ENCODE results near the gene CREB3L1. TPM values are rescaled to one million over a fixed set of nuclear protein-coding genes. Genes with fewer than 3 reads are reported as not detected.

The CREB3L1 gene
- polyA plus RNA-seq (2013): 53.7 and 54.2 TPM in 2 replicates

- Histone ChIP-seq H3K4ac (ENCODE audit: low read depth, low read length) (peak within 1 kb of the TSS; percentile 66), H3K79me1 (ENCODE audit: low read length) (peaks cover 10% of the 10 kb centered on the region), H2AK5ac (ENCODE audit: low read length) (no peak within 1 kb of the TSS), H3K27ac (ENCODE audit: low read depth, low read length) (no peak within 1 kb of the TSS), H3K14ac (ENCODE audit: low read length) (peak within 1 kb of the TSS; percentile 77), H2BK5ac (ENCODE audit: low read depth, low read length, poor library complexity) (peak within 1 kb of the TSS; percentile 36), H3K4me1 (ENCODE audit: control insufficient read depth in 1 of 2, insufficient read depth in 2 of 2, low read length in 2 of 2) (peaks cover 22 to 24% of the 10 kb centered on the region in 2 experiments), H3K9ac (ENCODE audit: low read length) (peak within 1 kb of the TSS; percentile 92), H3K27me3 (ENCODE audit: insufficient read depth, low read length) (no peaks in the 10 kb centered on the region), H4K8ac (ENCODE audit: low read depth, low read length) (peak within 1 kb of the TSS; percentile 52), H3K4me2 (ENCODE audit: low read length) (peak within 1 kb of the TSS; percentile 92), H2BK120ac (ENCODE audit: insufficient read depth, low read length, poor library complexity) (peak within 1 kb of the TSS; percentile 62), H2AFZ (ENCODE audit: insufficient read depth, low read length, poor library complexity) (peak within 1 kb of the TSS; percentile 61), H3K9me3 (ENCODE audit: insufficient read depth, low read depth, low read length) (no peaks in the 10 kb centered on the region), H3K79me2 (ENCODE audit: control insufficient read depth, insufficient read depth, low read length, poor library complexity) (peaks cover 12% of the 10 kb centered on the region), H3K23ac (ENCODE audit: low read length) (no peak within 1 kb of the TSS), H3K36me3 (ENCODE audit: control insufficient read depth in 1 of 2, insufficient read depth in 2 of 2, low read length in 2 of 2) (no peaks in the 10 kb centered on the region), H3K18ac (ENCODE audit: low read length) (peak within 1 kb of the TSS; percentile 92), H4K12ac (ENCODE audit: low read depth, low read length) (peak within 1 kb of the TSS; percentile 10), H4K91ac (ENCODE audit: low read depth, low read length) (peak within 1 kb of the TSS; percentile 78), H3K4me3 (ENCODE audit: low read depth, low read length) (peak within 1 kb of the TSS; percentile 88), H2BK12ac (ENCODE audit: low read length) (no peak within 1 kb of the TSS)
- WGBS (ENCODE audit: extremely low coverage, insufficient coverage, insufficient read length): no CpG with 5 or more reads among the region's 61 CpGs
- DNase-seq: no peak
Measured at GRCh38 chr11:46277622-46278386, at the start of gene CREB3L1. Gene CREB3L1, plus strand, starts transcription at chr11:46277662. Its CDS starts 450 bp downstream, at chr11:46278112.

- no peak overlapping the region for H2BK120ac ChIP-seq (ENCODE audit: insufficient read depth, low read length, poor library complexity)
- H2BK5ac ChIP-seq (ENCODE audit: low read depth, low read length, poor library complexity): no peak overlapping the region
- DNase-seq: no peak
- no peak overlapping the region for H3K9ac ChIP-seq (ENCODE audit: low read length)
- H4K8ac ChIP-seq (ENCODE audit: low read depth, low read length): no peak overlapping the region
- H3K23ac ChIP-seq (ENCODE audit: low read length): no peak overlapping the region
- H3K36me3 ChIP-seq (ENCODE audit: control insufficient read depth in 1 of 2, insufficient read depth in 2 of 2, low read length in 2 of 2): no peaks in the 10 kb centered on the region
- no peaks in the 10 kb centered on the region for H3K27me3 ChIP-seq (ENCODE audit: insufficient read depth, low read length)
- H3K79me1 ChIP-seq (ENCODE audit: low read length): no peaks in the 10 kb centered on the region
- no peak overlapping the region for H2AK5ac ChIP-seq (ENCODE audit: low read length)
- no peaks in the 10 kb centered on the region for H3K4me1 ChIP-seq (ENCODE audit: control insufficient read depth in 1 of 2, insufficient read depth in 2 of 2, low read length in 2 of 2)
- no peaks in the 10 kb centered on the region for H3K79me2 ChIP-seq (ENCODE audit: control insufficient read depth, insufficient read depth, low read length, poor library complexity)
- H3K4me2 ChIP-seq (ENCODE audit: low read length): no peak overlapping the region
- H2AFZ ChIP-seq (ENCODE audit: insufficient read depth, low read length, poor library complexity): no peak overlapping the region
- 100% methylated on average over 3 of the region's 13 CpGs for WGBS (ENCODE audit: extremely low coverage, insufficient coverage, insufficient read length)
- no peak overlapping the region for H3K27ac ChIP-seq (ENCODE audit: low read depth, low read length)
- no peaks in the 10 kb centered on the region for H3K9me3 ChIP-seq (ENCODE audit: insufficient read depth, low read depth, low read length)
- H2BK12ac ChIP-seq (ENCODE audit: low read length): no peak overlapping the region
- H3K4me3 ChIP-seq (ENCODE audit: low read depth, low read length): no peak overlapping the region
- no peak overlapping the region for H4K91ac ChIP-seq (ENCODE audit: low read depth, low read length)
- H4K12ac ChIP-seq (ENCODE audit: low read depth, low read length): no peak overlapping the region
- no peak overlapping the region for H3K4ac ChIP-seq (ENCODE audit: low read depth, low read length)
- H3K18ac ChIP-seq (ENCODE audit: low read length): no peak overlapping the region
- H3K14ac ChIP-seq (ENCODE audit: low read length): no peak overlapping the region
Measured at GRCh38 chr11:46229230-46229629, 48.2 kb upstream of the CREB3L1 start.

- Histone ChIP-seq H3K4me2 (ENCODE audit: low read length) (no peak overlapping the region), H3K79me2 (ENCODE audit: control insufficient read depth, insufficient read depth, low read length, poor library complexity) (no peaks in the 10 kb centered on the region), H4K8ac (ENCODE audit: low read depth, low read length) (no peak overlapping the region), H3K4me3 (ENCODE audit: low read depth, low read length) (no peak overlapping the region), H3K36me3 (ENCODE audit: control insufficient read depth in 1 of 2, insufficient read depth in 2 of 2, low read length in 2 of 2) (no peaks in the 10 kb centered on the region), H3K14ac (ENCODE audit: low read length) (no peak overlapping the region), H3K9ac (ENCODE audit: low read length) (peak overlapping the region; percentile 27), H2AK5ac (ENCODE audit: low read length) (no peak overlapping the region), H2AFZ (ENCODE audit: insufficient read depth, low read length, poor library complexity) (no peak overlapping the region), H3K27ac (ENCODE audit: low read depth, low read length) (no peak overlapping the region), H4K91ac (ENCODE audit: low read depth, low read length) (no peak overlapping the region), H2BK12ac (ENCODE audit: low read length) (no peak overlapping the region), H3K27me3 (ENCODE audit: insufficient read depth, low read length) (no peaks in the 10 kb centered on the region), H3K79me1 (ENCODE audit: low read length) (no peaks in the 10 kb centered on the region), H3K9me3 (ENCODE audit: insufficient read depth, low read depth, low read length) (no peaks in the 10 kb centered on the region), H2BK5ac (ENCODE audit: low read depth, low read length, poor library complexity) (no peak overlapping the region), H3K23ac (ENCODE audit: low read length) (no peak overlapping the region), H3K4me1 (ENCODE audit: control insufficient read depth in 1 of 2, insufficient read depth in 2 of 2, low read length in 2 of 2) (peaks cover 19 to 20% of the 10 kb centered on the region in 2 experiments), H2BK120ac (ENCODE audit: insufficient read depth, low read length, poor library complexity) (no peak overlapping the region), H3K18ac (ENCODE audit: low read length) (no peak overlapping the region), H4K12ac (ENCODE audit: low read depth, low read length) (no peak overlapping the region), H3K4ac (ENCODE audit: low read depth, low read length) (no peak overlapping the region)
- no peak for DNase-seq
- no CpG with 5 or more reads among the region's 12 CpGs for WGBS (ENCODE audit: extremely low coverage, insufficient coverage, insufficient read length)
Measured at GRCh38 chr11:46234311-46234710, 43.2 kb upstream of the CREB3L1 start.

GRCh38 chr11:46235777-46236688 lies 41.4 kb upstream of the CREB3L1 start:
- no peak overlapping the region for H3K4ac ChIP-seq (ENCODE audit: low read depth, low read length)
- H3K27me3 ChIP-seq (ENCODE audit: insufficient read depth, low read length): no peaks in the 10 kb centered on the region
- no peaks in the 10 kb centered on the region for H3K9me3 ChIP-seq (ENCODE audit: insufficient read depth, low read depth, low read length)
- H3K27ac ChIP-seq (ENCODE audit: low read depth, low read length): no peak overlapping the region
- H3K36me3 ChIP-seq (ENCODE audit: control insufficient read depth in 1 of 2, insufficient read depth in 2 of 2, low read length in 2 of 2): no peaks in the 10 kb centered on the region
- H3K4me2 ChIP-seq (ENCODE audit: low read length): no peak overlapping the region
- H4K12ac ChIP-seq (ENCODE audit: low read depth, low read length): no peak overlapping the region
- H3K4me3 ChIP-seq (ENCODE audit: low read depth, low read length): no peak overlapping the region
- no CpG with 5 or more reads among the region's 1 CpG for WGBS (ENCODE audit: extremely low coverage, insufficient coverage, insufficient read length)
- no peak overlapping the region for H3K18ac ChIP-seq (ENCODE audit: low read length)
- H3K79me2 ChIP-seq (ENCODE audit: control insufficient read depth, insufficient read depth, low read length, poor library complexity): no peaks in the 10 kb centered on the region
- peaks cover 21 to 25% of the 10 kb centered on the region in 2 experiments for H3K4me1 ChIP-seq (ENCODE audit: control insufficient read depth in 1 of 2, insufficient read depth in 2 of 2, low read length in 2 of 2)
- no peak overlapping the region for H2BK12ac ChIP-seq (ENCODE audit: low read length)
- no peaks in the 10 kb centered on the region for H3K79me1 ChIP-seq (ENCODE audit: low read length)
- no peak overlapping the region for H2BK5ac ChIP-seq (ENCODE audit: low read depth, low read length, poor library complexity)
- H2AFZ ChIP-seq (ENCODE audit: insufficient read depth, low read length, poor library complexity): no peak overlapping the region
- H3K14ac ChIP-seq (ENCODE audit: low read length): no peak overlapping the region
- peak in 1 of 2 donors; percentile 73 for DNase-seq
- H3K23ac ChIP-seq (ENCODE audit: low read length): no peak overlapping the region
- no peak overlapping the region for H4K8ac ChIP-seq (ENCODE audit: low read depth, low read length)
- no peak overlapping the region for H2BK120ac ChIP-seq (ENCODE audit: insufficient read depth, low read length, poor library complexity)
- no peak overlapping the region for H4K91ac ChIP-seq (ENCODE audit: low read depth, low read length)
- H3K9ac ChIP-seq (ENCODE audit: low read length): no peak overlapping the region
- H2AK5ac ChIP-seq (ENCODE audit: low read length): no peak overlapping the region

Data from trophoblast cell (in vitro differentiated cells and primary cell).